ENCODE measurements around the gene SRPX.

- TF ChIP-seq, protein P1, sequence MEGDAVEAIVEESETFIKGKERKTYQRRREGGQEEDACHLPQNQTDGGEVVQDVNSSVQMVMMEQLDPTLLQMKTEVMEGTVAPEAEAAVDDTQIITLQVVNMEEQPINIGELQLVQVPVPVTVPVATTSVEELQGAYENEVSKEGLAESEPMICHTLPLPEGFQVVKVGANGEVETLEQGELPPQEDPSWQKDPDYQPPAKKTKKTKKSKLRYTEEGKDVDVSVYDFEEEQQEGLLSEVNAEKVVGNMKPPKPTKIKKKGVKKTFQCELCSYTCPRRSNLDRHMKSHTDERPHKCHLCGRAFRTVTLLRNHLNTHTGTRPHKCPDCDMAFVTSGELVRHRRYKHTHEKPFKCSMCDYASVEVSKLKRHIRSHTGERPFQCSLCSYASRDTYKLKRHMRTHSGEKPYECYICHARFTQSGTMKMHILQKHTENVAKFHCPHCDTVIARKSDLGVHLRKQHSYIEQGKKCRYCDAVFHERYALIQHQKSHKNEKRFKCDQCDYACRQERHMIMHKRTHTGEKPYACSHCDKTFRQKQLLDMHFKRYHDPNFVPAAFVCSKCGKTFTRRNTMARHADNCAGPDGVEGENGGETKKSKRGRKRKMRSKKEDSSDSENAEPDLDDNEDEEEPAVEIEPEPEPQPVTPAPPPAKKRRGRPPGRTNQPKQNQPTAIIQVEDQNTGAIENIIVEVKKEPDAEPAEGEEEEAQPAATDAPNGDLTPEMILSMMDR (IDR thresholded peaks at IDR 0.05): no peak
- TF ChIP-seq POLR2A (IDR thresholded peaks at IDR 0.05): no peak
These were observed 81.8 kb downstream of the SRPX start for GRCh38 chrX:38138900-38139299.

All from tibial nerve (tissue), 3 donors.